Hepatocyte (in vitro differentiated cells): ENCODE measurements around the gene NKX2-1.

Experiments
- EZH2 ChIP-seq: fragments of 200-600 bp; sonication (generic); IDR thresholded peaks from 2 replicates; pipeline ENCODE4 v1.6.1; 2016; ENCODE audit warnings: antibody characterized with exemption, mild to moderate bottlenecking, borderline replicate concordance
- EZH2phosphoT487 ChIP-seq: fragments of 200-600 bp; sonication (generic); IDR thresholded peaks from one replicate; pipeline ENCODE4 v1.6.1; 2018; ENCODE audit warnings: antibody characterized with exemption, mild to moderate bottlenecking, low read depth, moderate library complexity; ENCODE audit not compliant: unreplicated experiment, severe bottlenecking
- TF ChIP-seq, protein P1 (sequence below): fragments of 200-600 bp; sonication (generic); IDR thresholded peaks from 2 replicates; pipeline ENCODE4 v1.5.1; 2016; ENCODE audit warnings: antibody characterized with exemption, mild to moderate bottlenecking; ENCODE audit not compliant: poor library complexity

- TF ChIP-seq, protein P1, sequence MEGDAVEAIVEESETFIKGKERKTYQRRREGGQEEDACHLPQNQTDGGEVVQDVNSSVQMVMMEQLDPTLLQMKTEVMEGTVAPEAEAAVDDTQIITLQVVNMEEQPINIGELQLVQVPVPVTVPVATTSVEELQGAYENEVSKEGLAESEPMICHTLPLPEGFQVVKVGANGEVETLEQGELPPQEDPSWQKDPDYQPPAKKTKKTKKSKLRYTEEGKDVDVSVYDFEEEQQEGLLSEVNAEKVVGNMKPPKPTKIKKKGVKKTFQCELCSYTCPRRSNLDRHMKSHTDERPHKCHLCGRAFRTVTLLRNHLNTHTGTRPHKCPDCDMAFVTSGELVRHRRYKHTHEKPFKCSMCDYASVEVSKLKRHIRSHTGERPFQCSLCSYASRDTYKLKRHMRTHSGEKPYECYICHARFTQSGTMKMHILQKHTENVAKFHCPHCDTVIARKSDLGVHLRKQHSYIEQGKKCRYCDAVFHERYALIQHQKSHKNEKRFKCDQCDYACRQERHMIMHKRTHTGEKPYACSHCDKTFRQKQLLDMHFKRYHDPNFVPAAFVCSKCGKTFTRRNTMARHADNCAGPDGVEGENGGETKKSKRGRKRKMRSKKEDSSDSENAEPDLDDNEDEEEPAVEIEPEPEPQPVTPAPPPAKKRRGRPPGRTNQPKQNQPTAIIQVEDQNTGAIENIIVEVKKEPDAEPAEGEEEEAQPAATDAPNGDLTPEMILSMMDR = no peak
- TF ChIP-seq EZH2 (no peak), EZH2phosphoT487 (no peak)
Measured at GRCh38 chr14:36522972-36523715, 3.1 kb upstream of the NKX2-1 start.
